Loucy (cell line): Measurements from ENCODE around the gene APELA.
"Not testable (repeated sequence)": the region's sequence is repeated elsewhere in the genome, so short reads cannot be mapped to it uniquely, and the experiment has no call there.

Experiments used
- H2AFZ ChIP-seq: fragments of 200-600 bp; sonication (generic); 2 replicates; pipeline ENCODE4 v1.6.0; 2016; ENCODE audit warnings: antibody characterized with exemption, mild to moderate bottlenecking, low read length, moderate library complexity
- H3F3A ChIP-seq: fragments of 200-600 bp; 2 replicates; pipeline ENCODE4 v1.6.0; 2016; ENCODE audit warnings: antibody characterized with exemption, low read depth, mild to moderate bottlenecking
- H3K27me3 ChIP-seq: fragments of 200-600 bp; sonication (generic); 2 replicates; pipeline ENCODE4 v1.6.1; 2014; ENCODE audit warnings: low read length, mild to moderate bottlenecking; ENCODE audit not compliant: insufficient read depth, poor library complexity, severe bottlenecking
- H3K36me3 ChIP-seq: fragments of 200-600 bp; sonication (generic); 2 replicates; pipeline ENCODE4 v1.6.1; 2016; ENCODE audit warnings: low read length; ENCODE audit not compliant: insufficient read depth
- H3K4me1 ChIP-seq: fragments of 200-600 bp; sonication (generic); 2 replicates; pipeline ENCODE4 v1.5.1; 2014; ENCODE audit warnings: low read length, mild to moderate bottlenecking; ENCODE audit not compliant: insufficient read depth, poor library complexity, severe bottlenecking
- H3K4me2 ChIP-seq: fragments of 200-600 bp; sonication (generic); 2 replicates; pipeline ENCODE4 v1.6.0; 2014; ENCODE audit warnings: antibody characterized with exemption, low read length, low read depth, mild to moderate bottlenecking; ENCODE audit not compliant: poor library complexity, severe bottlenecking
- H3K4me3 ChIP-seq: fragments of 200-600 bp; sonication (generic); 2 replicates; pipeline ENCODE4 v1.5.1; 2014; ENCODE audit warnings: low read length, mild to moderate bottlenecking, mixed read lengths; ENCODE audit not compliant: poor library complexity, severe bottlenecking
- H3K79me2 ChIP-seq: fragments of 200-600 bp; sonication (generic); 2 replicates; pipeline ENCODE4 v1.6.1; 2014; ENCODE audit warnings: low read length; ENCODE audit not compliant: insufficient read depth
- H3K9ac ChIP-seq: fragments of 200-600 bp; sonication (generic); 2 replicates; pipeline ENCODE4 v1.6.0; 2014; ENCODE audit warnings: mild to moderate bottlenecking, low read depth, low read length, moderate library complexity; ENCODE audit not compliant: poor library complexity, severe bottlenecking
- H3K9me2 ChIP-seq: fragments of 200-600 bp; sonication (generic); replicated peaks from 2 replicates; pipeline ENCODE4 v1.6.1; 2016; ENCODE audit warnings: low read depth, low read length, mixed read lengths
- H3K9me3 ChIP-seq: fragments of 200-600 bp; sonication (generic); 2 replicates; pipeline ENCODE4 v1.6.1; 2014; ENCODE audit warnings: mild to moderate bottlenecking, antibody characterized with exemption, low read length, low read depth; ENCODE audit not compliant: insufficient read depth
- H4K20me1 ChIP-seq: fragments of 200-600 bp; sonication (generic); 2 replicates; pipeline ENCODE4 v1.6.0; 2014; ENCODE audit warnings: antibody characterized with exemption, low read length, mild to moderate bottlenecking; ENCODE audit not compliant: insufficient read depth, poor library complexity, severe bottlenecking
- EZH2phosphoT487 ChIP-seq: fragments of 200-600 bp; IDR thresholded peaks from 2 replicates; pipeline ENCODE4 v1.6.1; 2018; ENCODE audit warnings: antibody characterized with exemption, mild to moderate bottlenecking, moderate library complexity, borderline replicate concordance
- TF ChIP-seq, protein P1 (sequence below): fragments of 200-600 bp; sonication (generic); conservative IDR thresholded peaks from 2 replicates; pipeline ENCODE4 v1.5.1; 2014; ENCODE audit warnings: mild to moderate bottlenecking, antibody characterized with exemption, low read length

Gene APELA

GRCh38 chr4:164931551-164932324 is 54.8 kb downstream of the APELA start:
- Histone ChIP-seq H2AFZ (no peak overlapping the region), H3K36me3 (no peaks in the 10 kb centered on the region), H3K4me3 (no peak overlapping the region), H3K9ac (no peak overlapping the region), H3K4me2 (no peak overlapping the region), H3K27me3 (no peaks in the 10 kb centered on the region), H3K4me1 (no peaks in the 10 kb centered on the region), H3K79me2 (no peaks in the 10 kb centered on the region), H3K9me2 (no peaks in the 10 kb centered on the region), H3F3A (no peaks in the 10 kb centered on the region), H3K9me3 (no peaks in the 10 kb centered on the region), H4K20me1 (no peaks in the 10 kb centered on the region)
- TF ChIP-seq, protein P1, sequence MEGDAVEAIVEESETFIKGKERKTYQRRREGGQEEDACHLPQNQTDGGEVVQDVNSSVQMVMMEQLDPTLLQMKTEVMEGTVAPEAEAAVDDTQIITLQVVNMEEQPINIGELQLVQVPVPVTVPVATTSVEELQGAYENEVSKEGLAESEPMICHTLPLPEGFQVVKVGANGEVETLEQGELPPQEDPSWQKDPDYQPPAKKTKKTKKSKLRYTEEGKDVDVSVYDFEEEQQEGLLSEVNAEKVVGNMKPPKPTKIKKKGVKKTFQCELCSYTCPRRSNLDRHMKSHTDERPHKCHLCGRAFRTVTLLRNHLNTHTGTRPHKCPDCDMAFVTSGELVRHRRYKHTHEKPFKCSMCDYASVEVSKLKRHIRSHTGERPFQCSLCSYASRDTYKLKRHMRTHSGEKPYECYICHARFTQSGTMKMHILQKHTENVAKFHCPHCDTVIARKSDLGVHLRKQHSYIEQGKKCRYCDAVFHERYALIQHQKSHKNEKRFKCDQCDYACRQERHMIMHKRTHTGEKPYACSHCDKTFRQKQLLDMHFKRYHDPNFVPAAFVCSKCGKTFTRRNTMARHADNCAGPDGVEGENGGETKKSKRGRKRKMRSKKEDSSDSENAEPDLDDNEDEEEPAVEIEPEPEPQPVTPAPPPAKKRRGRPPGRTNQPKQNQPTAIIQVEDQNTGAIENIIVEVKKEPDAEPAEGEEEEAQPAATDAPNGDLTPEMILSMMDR: no peak
- TF ChIP-seq EZH2phosphoT487: no peak

GRCh38 chr4:164933244-164933643 is 56.3 kb downstream of the APELA start:
- no peak for TF ChIP-seq EZH2phosphoT487
- TF ChIP-seq, protein P1: no peak
- Histone ChIP-seq H3K4me3 (no peak overlapping the region), H3K9me2 (no peaks in the 10 kb centered on the region), H3K4me2 (no peak overlapping the region), H3K4me1 (no peaks in the 10 kb centered on the region), H3K9me3 (no peaks in the 10 kb centered on the region), H3K27me3 (no peaks in the 10 kb centered on the region), H3F3A (no peaks in the 10 kb centered on the region), H4K20me1 (no peaks in the 10 kb centered on the region), H3K9ac (no peak overlapping the region), H2AFZ (no peak overlapping the region), H3K36me3 (no peaks in the 10 kb centered on the region), H3K79me2 (no peaks in the 10 kb centered on the region)

GRCh38 chr4:164935363-164935762 is 58.4 kb downstream of the APELA start:
- Histone ChIP-seq H3K9ac (no peak overlapping the region), H3K79me2 (no peaks in the 10 kb centered on the region), H3K4me2 (no peak overlapping the region), H3K4me1 (no peaks in the 10 kb centered on the region), H3K9me2 (no peaks in the 10 kb centered on the region), H3K27me3 (no peaks in the 10 kb centered on the region), H3K9me3 (no peaks in the 10 kb centered on the region), H3K4me3 (no peak overlapping the region), H3F3A (no peaks in the 10 kb centered on the region), H2AFZ (no peak overlapping the region), H4K20me1 (no peaks in the 10 kb centered on the region), H3K36me3 (no peaks in the 10 kb centered on the region)
- TF ChIP-seq, protein P1: peak; percentile 48
- TF ChIP-seq EZH2phosphoT487: no peak

- not testable (repeated sequence) for H3F3A ChIP-seq, H3K9ac ChIP-seq, H3K9me2 ChIP-seq, H3K36me3 ChIP-seq, H3K4me2 ChIP-seq, H2AFZ ChIP-seq, H4K20me1 ChIP-seq, H3K27me3 ChIP-seq, H3K79me2 ChIP-seq, H3K9me3 ChIP-seq, H3K4me3 ChIP-seq, H3K4me1 ChIP-seq
These were observed 59.1 kb downstream of the APELA start for GRCh38 chr4:164935865-164936606.
